ENCODE data around the gene MFSD2B. TPM values are rescaled to one million over a fixed set of nuclear protein-coding genes. Genes with fewer than 3 reads are reported as not detected.
"Not testable (repeated sequence)": the region's sequence is repeated elsewhere in the genome, so short reads cannot be mapped to it uniquely, and the experiment has no call there.

The MFSD2B gene
- total RNA-seq, 1 experiment from 2014 or later, result 0.21 TPM

DNA sequence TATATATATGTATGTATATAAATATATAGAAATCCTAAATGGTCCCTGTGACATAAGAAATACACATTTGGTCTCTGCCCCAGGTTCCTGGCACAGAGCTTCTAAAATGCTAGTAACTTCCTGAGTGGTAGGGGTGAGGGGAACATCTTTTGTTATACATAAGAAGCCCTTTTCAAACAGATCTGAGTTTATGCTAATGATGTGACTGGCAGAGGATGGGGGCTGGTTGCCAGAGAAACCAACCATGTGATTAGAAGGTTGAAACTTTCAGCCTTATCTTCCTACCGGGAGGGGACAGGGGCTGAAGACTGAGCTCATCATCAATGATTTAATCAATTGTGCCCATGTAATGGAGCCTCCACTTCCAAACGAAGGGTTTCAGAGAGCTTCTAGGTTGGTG is 16.3 kb downstream of the MFSD2B start:
- DNase-seq, result peak; percentile 72
- H3K36me3 ChIP-seq (replicated peaks; ENCODE audit: control insufficient read depth, insufficient read depth, low read length), result peaks cover 20% of the 10 kb centered on the region
- H3K27me3 ChIP-seq (ENCODE audit: control insufficient read depth, insufficient read depth, low read length), result no peaks in the 10 kb centered on the region
- H3K4me3 ChIP-seq (ENCODE audit: insufficient read depth, low read depth, low read length), result no peak overlapping the region

GRCh38 chr2:24038786-24039499 is 29.1 kb downstream of the MFSD2B start:
- no peaks in the 10 kb centered on the region for H3K27me3 ChIP-seq (ENCODE audit: control insufficient read depth, insufficient read depth, low read length)
- H3K36me3 ChIP-seq (replicated peaks; ENCODE audit: control insufficient read depth, insufficient read depth, low read length), result peaks cover 10% of the 10 kb centered on the region
- H3K4me3 ChIP-seq (ENCODE audit: insufficient read depth, low read depth, low read length), result no peak overlapping the region
- DNase-seq, result no peak

- H3K4me3 ChIP-seq (ENCODE audit: insufficient read depth, low read depth, low read length), result no peak overlapping the region
- H3K27me3 ChIP-seq (ENCODE audit: control insufficient read depth, insufficient read depth, low read length), result no peaks in the 10 kb centered on the region
- DNase-seq, result no peak
- H3K36me3 ChIP-seq (replicated peaks; ENCODE audit: control insufficient read depth, insufficient read depth, low read length), result peaks cover 10% of the 10 kb centered on the region
These were observed 30.6 kb downstream of the MFSD2B start for GRCh38 chr2:24040511-24040910.

GRCh38 chr2:24043133-24043532 is 33.2 kb downstream of the MFSD2B start:
- DNase-seq; H3K27me3 ChIP-seq (ENCODE audit: control insufficient read depth, insufficient read depth, low read length); H3K36me3 ChIP-seq (replicated peaks; ENCODE audit: control insufficient read depth, insufficient read depth, low read length); H3K4me3 ChIP-seq (ENCODE audit: insufficient read depth, low read depth, low read length): not testable (repeated sequence)

DNA sequence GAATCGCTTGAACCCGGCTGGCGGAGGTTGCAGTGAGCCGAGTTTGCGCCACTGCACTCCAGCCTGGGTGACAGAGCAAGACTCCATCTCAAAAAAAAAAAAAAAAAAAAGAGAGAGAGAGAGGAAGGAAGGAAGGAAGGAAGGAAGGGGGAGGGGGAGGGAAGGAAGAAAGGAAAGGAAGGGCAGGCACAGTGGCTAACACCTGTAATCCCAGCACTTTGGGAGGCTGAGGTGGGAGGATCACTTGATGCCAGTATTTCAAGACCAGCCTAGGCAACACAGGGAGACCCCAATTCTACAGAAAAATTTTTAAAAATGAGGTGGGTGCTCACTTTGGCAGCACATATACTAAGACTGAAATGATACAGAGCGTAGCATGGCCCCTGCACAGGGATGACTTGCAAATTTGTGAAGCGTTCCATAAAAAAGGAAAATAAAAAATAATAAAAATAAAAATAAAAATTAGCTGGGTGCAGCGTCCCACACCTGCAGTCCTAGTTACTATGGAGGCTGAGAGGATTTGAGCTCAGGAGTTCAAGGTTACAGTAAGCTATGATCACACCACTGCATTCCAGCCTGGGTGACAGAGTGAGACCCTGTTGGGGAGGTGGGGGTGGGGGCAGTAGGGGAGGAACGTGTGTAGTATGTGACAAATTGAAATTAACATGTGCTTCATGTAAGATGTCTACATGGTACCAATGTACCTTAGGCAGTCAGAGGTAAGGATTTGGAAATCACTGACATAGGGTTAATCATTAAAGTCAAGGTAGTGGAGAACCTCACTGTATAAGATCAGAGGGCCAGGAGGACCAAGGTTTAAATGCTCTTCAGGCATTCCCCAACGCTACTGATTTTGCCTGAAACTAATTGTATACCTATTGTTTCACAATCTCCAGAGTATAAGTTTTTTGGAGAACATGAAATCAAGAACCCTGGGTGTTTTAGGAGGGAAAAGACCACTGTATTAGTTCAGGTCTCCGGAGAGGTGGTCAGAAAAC is 35.9 kb downstream of the MFSD2B start:
- H3K4me3 ChIP-seq (ENCODE audit: insufficient read depth, low read depth, low read length), result no peak overlapping the region

DNA sequence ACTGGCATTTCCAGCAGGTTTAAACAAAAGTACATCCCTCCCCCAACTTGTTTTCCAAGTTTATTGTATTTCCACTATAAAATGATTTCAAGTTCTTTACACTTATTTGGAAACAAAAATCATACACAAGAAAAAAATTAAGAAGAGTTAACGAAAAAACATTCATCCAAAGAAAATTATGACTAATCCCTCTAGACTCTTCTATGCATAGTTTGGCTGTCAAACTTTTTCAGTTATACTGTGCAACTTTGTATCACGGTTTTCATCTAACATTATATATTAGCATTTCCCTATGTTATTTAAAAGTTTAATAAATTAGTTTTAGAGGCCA is 36.7 kb downstream of the MFSD2B start:
- peaks cover 10% of the 10 kb centered on the region; the same call in 1 of the 2 replicates for H3K27me3 ChIP-seq (ENCODE audit: control insufficient read depth, insufficient read depth, low read length)
- no peaks in the 10 kb centered on the region for H3K36me3 ChIP-seq (replicated peaks; ENCODE audit: control insufficient read depth, insufficient read depth, low read length)
- peak overlapping the region; percentile 64 for H3K4me3 ChIP-seq (ENCODE audit: insufficient read depth, low read depth, low read length)
- DNase-seq, result no peak

More for the DNA sequence above, 35.9 kb downstream of the MFSD2B start:
- H3K27me3 ChIP-seq (ENCODE audit: control insufficient read depth, insufficient read depth, low read length), result peaks cover 10% of the 10 kb centered on the region; the same call in 1 of the 2 replicates
- DNase-seq, result no peak
- no peaks in the 10 kb centered on the region for H3K36me3 ChIP-seq (replicated peaks; ENCODE audit: control insufficient read depth, insufficient read depth, low read length)

DNA sequence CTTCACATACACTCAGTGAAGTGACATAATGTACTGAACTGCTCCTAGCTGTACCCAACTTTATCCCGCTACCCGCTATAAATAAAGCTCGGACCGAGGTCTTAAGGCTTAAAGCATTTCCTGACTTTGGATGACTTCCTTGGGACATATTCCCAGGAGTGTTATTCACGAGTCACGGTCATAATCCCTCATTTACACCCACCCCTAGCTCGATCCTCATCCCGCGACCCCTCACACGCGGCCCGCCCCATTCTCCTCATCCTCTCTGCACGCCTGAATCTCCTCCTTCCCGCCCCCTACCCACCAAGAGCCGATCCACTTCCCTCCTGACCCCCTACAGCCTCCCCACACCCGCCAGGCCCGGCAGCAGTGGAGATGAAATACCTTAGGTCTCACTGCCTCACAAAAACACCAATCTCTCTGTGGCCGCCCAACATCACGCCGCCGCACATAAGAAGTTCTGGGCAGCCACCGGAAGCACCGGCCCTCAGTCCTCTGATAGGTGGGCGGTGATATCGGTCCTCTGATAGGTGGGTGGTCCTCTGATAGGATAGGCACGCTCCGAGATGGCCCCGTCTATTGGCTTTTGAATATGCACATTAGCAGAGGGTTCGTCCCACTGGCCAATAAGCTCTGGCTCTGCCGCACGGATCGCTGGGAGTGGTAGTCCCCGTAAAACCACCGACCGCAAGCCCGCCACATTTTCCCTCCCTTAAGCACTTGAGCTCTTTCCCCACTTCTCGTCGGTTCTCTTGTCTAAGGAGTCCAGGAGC is 37.2 kb downstream of the MFSD2B start, which contains the start of gene WDCP:
Gene WDCP, minus strand, starts transcription at position 462 of the 773 bp plus-strand sequence. CDS start 7,897 bp downstream, outside the sequence.
- Histone ChIP-seq H3K27me3 (ENCODE audit: control insufficient read depth, insufficient read depth, low read length) (peaks cover 10% of the 10 kb centered on the region; the same call in 1 of the 2 replicates), H3K4me3 (ENCODE audit: insufficient read depth, low read depth, low read length) (peak within 1 kb of the TSS; percentile 64), H3K36me3 (replicated peaks; ENCODE audit: control insufficient read depth, insufficient read depth, low read length) (no peaks in the 10 kb centered on the region)
- DNase-seq, result peak; percentile 92

DNA sequence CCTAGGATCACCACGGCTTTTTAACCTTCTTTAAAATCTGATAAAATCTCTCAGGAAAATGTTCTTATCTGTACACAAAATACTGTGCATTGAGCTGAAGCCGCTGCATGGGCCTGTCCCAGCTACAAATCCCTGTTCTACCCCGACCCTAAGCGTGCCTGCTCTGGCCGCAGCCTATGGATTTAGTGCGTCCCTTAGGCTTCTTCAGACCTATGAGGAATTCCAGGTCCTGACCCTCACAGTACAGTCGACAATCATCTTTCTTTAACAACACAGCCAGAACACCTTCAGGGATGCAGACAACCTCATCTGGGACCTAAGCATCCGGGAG is 37.8 kb downstream of the MFSD2B start:
- Histone ChIP-seq H3K27me3 (ENCODE audit: control insufficient read depth, insufficient read depth, low read length) (peaks cover 10% of the 10 kb centered on the region; the same call in 1 of the 2 replicates), H3K36me3 (replicated peaks; ENCODE audit: control insufficient read depth, insufficient read depth, low read length) (no peaks in the 10 kb centered on the region), H3K4me3 (ENCODE audit: insufficient read depth, low read depth, low read length) (0 out of 2 replicates have a peak overlapping the region, but pooled peaks have one; percentile 5)
- DNase-seq, result no peak

DNA sequence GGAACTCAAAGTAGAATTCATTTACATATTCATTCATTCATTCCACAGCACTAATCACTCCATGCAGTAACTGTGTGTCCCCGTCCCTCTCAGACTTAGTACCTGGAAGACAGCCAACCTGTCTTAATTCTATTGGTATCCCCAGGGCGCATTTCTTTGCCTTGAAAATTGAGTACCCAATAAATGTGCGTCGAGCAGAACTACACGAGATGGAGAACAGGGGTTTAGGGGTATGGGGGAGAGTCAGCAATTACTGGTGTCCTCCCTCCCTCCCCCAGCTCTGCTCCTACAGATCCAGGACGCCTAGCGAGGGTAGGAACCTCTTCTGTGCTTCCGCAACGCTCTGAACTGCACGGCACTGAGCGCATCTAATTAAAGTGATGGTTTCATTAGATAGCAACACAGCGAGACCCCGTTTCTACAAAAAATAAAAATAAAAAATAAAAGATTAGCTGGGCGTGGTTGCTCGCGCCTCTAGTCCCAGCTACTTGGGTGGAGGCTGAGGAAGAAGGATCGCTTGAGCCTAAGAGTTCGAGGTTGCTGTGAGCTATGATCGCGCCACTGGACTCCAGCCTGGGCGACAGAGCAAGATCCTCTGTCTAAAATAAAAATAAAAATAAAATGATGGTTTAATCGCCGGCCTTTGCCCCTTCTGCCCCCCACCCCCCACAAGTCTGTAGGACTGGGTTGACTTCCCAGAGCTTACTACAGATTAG is 39.0 kb downstream of the MFSD2B start:
- peaks cover 10% of the 10 kb centered on the region; the same call in 1 of the 2 replicates for H3K27me3 ChIP-seq (ENCODE audit: control insufficient read depth, insufficient read depth, low read length)

GRCh38 chr2:24049485-24050021 is 39.7 kb downstream of the MFSD2B start, which contains the start of gene FKBP1B:
TSS of gene FKBP1B (plus strand) at chr2:24049741. CDS start at chr2:24049850, 109 bp downstream.
- H3K4me3 ChIP-seq (ENCODE audit: insufficient read depth, low read depth, low read length), result peak within 1 kb of the TSS; percentile 86
- peaks cover 3% of the 10 kb centered on the region; the same call in 1 of the 2 replicates for H3K36me3 ChIP-seq (replicated peaks; ENCODE audit: control insufficient read depth, insufficient read depth, low read length)
- peak; percentile 97 for DNase-seq
- H3K27me3 ChIP-seq (ENCODE audit: control insufficient read depth, insufficient read depth, low read length), result peaks cover 10% of the 10 kb centered on the region; the same call in 1 of the 2 replicates

More for the DNA sequence above, 39.0 kb downstream of the MFSD2B start:
- Histone ChIP-seq H3K36me3 (replicated peaks; ENCODE audit: control insufficient read depth, insufficient read depth, low read length) (no peaks in the 10 kb centered on the region; the same call in 1 of the 2 replicates), H3K4me3 (ENCODE audit: insufficient read depth, low read depth, low read length) (peak overlapping the region; percentile 86)
- DNase-seq, result no peak

DNA sequence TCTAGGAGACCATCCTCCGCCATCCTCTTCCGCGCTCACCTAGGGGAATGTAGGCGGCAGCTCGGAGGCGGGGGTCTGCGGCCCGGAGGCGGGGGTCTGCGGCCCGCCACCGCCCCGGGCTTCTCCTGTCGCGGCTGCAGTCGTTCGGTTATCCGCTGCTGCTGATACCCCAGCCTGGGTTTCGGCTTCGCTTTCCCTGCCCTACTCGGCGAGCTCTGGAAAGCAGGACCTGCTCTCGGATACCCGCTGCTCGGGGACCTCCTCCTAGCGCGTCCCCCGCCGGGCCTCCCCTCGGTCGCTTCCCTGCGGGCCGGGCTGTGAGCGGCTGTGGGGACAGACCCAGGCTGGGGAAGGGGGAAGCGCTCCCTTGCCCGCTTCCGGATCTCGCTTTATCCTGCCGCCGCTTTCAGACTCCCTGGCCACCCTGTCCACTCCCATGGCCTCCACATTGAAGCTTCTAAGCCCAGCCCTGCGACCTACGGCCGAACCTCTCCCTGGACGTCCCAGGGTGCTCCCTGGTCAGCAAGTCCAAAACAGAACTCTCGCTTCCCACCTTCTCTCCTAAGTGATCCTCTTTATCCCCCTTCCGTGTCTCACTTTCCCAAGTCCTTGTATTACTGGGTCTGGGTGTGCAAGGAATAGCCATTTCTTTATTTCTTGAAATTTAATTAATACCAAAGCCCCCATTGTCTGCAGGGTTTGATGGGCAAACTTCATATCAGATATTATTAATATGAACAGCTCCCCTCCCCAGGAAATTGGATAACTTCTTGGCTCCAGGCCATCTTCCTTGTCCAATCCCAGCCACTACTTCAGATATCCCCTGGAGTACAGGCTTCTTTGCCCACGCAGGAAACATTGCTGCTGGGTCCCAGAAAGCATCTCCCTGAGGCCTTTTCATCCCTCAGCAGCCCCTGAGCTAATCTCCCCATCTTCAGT is 40.4 kb downstream of the MFSD2B start:
- Histone ChIP-seq H3K27me3 (ENCODE audit: control insufficient read depth, insufficient read depth, low read length) (peaks cover 10% of the 10 kb centered on the region; the same call in 1 of the 2 replicates), H3K36me3 (replicated peaks; ENCODE audit: control insufficient read depth, insufficient read depth, low read length) (peaks cover 3% of the 10 kb centered on the region; the same call in 1 of the 2 replicates), H3K4me3 (ENCODE audit: insufficient read depth, low read depth, low read length) (peak overlapping the region; percentile 86)
- DNase-seq, result peak; percentile 74

GRCh38 chr2:24051833-24052232 is 41.9 kb downstream of the MFSD2B start:
- no peak for DNase-seq
- H3K4me3 ChIP-seq (ENCODE audit: insufficient read depth, low read depth, low read length), result no peak overlapping the region
- H3K27me3 ChIP-seq (ENCODE audit: control insufficient read depth, insufficient read depth, low read length), result peaks cover 10% of the 10 kb centered on the region; the same call in 1 of the 2 replicates
- H3K36me3 ChIP-seq (replicated peaks; ENCODE audit: control insufficient read depth, insufficient read depth, low read length), result peaks cover 3% of the 10 kb centered on the region; the same call in 1 of the 2 replicates
